ENCODE data around the gene ACOT11. TPM values are rescaled to one million over a fixed set of nuclear protein-coding genes. Genes with fewer than 3 reads are reported as not detected.

Gene ACOT11
- total and polyA plus RNA-seq, 10 of the 15 experiments (the other 5 are each of a cell fraction or from before 2014, with no cell fraction given), result 0.04 to 0.85 (median 0.39) TPM; not detected in 1

DNA sequence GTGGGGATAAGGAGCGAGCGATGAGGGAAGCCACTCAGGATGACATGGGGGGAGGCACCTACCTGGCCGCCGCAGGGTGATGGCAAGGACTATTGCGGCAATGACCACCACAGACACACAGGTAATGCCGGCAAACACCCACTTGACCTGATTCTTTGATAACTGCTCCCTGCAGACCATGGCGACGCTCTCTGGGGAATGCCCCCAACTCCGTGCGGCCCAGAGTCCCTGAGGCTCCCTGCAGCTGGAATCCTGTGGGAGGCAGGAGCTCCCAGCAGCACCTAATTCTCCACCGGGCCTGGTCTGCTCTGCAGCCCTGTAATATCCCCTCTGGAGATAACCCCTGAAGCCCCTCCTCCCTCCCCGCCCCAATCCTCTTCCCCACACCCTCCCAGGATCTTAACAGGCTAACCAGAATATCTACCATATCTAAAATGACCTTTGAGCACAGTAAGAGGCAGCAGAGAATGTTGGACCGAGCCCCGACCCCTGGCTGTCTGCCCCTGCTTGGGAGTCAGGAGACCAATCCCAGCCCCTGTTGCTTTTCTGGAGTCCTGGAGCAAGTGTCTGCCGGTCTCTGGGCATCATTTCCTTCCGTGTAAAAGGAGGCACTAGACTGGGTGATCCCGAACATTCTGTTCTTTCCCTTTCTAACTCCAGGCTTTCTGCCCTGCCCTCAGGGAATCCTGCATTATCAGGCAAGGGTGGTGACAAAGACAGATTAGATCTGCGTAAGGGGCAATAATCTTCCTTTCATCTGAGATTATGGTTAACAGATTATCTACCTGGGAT lies 75.4 kb downstream of the ACOT11 start, which contains the start of gene FAM151A:
FAM151A (minus strand) TSS at position 310 of the 792 bp plus-strand sequence; CDS start at position 180, 130 bp downstream.
- ChIA-PET POLR2A (interaction anchor here (0.8 kb wide), 1 partner anchor 10 kb away, joined by 3 read pairs; no protein-coding TSS in a partner anchor), SMC1A (ENCODE audit: uncharacterized antibody, unreplicated experiment) (interaction anchor here (1.0 kb wide), 2 partner anchors 10 to 19 kb away, joined by 3 read pairs; no protein-coding TSS in a partner anchor), RAD21 (ENCODE audit: unreplicated experiment) (interaction anchor here (0.7 to 1.3 kb wide), 2 partner anchors 19 to 601 kb away, joined by 3 to 4 read pairs; no protein-coding TSS in a partner anchor), CTCF (interaction anchor here (1.1 kb wide), 1 partner anchor 184 kb away, joined by 3 read pairs; no protein-coding TSS in a partner anchor)
- intact Hi-C loops (cut with micrococcal nuclease; ENCODE audit: unreplicated experiment), result no loop called here
- no peak for TF ChIP-seq ZZZ3 (IDR thresholded peaks at IDR 0.05; ENCODE audit: control insufficient read depth, insufficient read length, low read depth)
- no peak for TF ChIP-seq NR2C1 (IDR thresholded peaks at IDR 0.05)
- TF ChIP-seq E2F4 (IDR thresholded peaks at IDR 0.05; ENCODE audit: low read depth, low read length), result no peak
- TF ChIP-seq CHD1 (IDR thresholded peaks at IDR 0.05; ENCODE audit: low read depth, low read length), result no peak
- TF ChIP-seq NR2C2 (IDR thresholded peaks at IDR 0.05; ENCODE audit: borderline replicate concordance, control insufficient read depth, insufficient read length, low read depth), result no peak
- TF ChIP-seq ZBED1 (IDR thresholded peaks at IDR 0.05; ENCODE audit: borderline replicate concordance), result no peak
- no peak for TF ChIP-seq BRCA1 (IDR thresholded peaks at IDR 0.05; ENCODE audit: low read depth, low read length)
- TF ChIP-seq PML (IDR thresholded peaks at IDR 0.05; ENCODE audit: low read length), result no peak
- no peak for TF ChIP-seq MEF2B (IDR thresholded peaks at IDR 0.05; ENCODE audit: partially characterized antibody, poor library complexity, severe bottlenecking)
- TF ChIP-seq, protein P1, sequence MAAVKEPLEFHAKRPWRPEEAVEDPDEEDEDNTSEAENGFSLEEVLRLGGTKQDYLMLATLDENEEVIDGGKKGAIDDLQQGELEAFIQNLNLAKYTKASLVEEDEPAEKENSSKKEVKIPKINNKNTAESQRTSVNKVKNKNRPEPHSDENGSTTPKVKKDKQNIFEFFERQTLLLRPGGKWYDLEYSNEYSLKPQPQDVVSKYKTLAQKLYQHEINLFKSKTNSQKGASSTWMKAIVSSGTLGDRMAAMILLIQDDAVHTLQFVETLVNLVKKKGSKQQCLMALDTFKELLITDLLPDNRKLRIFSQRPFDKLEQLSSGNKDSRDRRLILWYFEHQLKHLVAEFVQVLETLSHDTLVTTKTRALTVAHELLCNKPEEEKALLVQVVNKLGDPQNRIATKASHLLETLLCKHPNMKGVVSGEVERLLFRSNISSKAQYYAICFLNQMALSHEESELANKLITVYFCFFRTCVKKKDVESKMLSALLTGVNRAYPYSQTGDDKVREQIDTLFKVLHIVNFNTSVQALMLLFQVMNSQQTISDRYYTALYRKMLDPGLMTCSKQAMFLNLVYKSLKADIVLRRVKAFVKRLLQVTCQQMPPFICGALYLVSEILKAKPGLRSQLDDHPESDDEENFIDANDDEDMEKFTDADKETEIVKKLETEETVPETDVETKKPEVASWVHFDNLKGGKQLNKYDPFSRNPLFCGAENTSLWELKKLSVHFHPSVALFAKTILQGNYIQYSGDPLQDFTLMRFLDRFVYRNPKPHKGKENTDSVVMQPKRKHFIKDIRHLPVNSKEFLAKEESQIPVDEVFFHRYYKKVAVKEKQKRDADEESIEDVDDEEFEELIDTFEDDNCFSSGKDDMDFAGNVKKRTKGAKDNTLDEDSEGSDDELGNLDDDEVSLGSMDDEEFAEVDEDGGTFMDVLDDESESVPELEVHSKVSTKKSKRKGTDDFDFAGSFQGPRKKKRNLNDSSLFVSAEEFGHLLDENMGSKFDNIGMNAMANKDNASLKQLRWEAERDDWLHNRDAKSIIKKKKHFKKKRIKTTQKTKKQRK (IDR thresholded peaks at IDR 0.05; ENCODE audit: low read depth, low read length), result no peak
- TF ChIP-seq TCF7 (IDR thresholded peaks at IDR 0.05; ENCODE audit: borderline replicate concordance), result no peak
- TF ChIP-seq FOXM1 (IDR thresholded peaks at IDR 0.05; ENCODE audit: low read depth, low read length), result no peak
- no peak for TF ChIP-seq SMC3 (IDR thresholded peaks at IDR 0.05; ENCODE audit: borderline replicate concordance, low read length)
- ATAC-seq (no peak), FAIRE-seq (no peak), DNase-seq (ENCODE audit: low read depth, low spot score) (no peak)
- no peaks in the 10 kb centered on the region for H3K79me2 ChIP-seq (ENCODE audit: control insufficient read depth, insufficient read depth, low read length)
- no peak within 1 kb of the TSS for H3K9ac ChIP-seq (ENCODE audit: control insufficient read depth, insufficient read depth, low read length)
- H3K27ac ChIP-seq (ENCODE audit: control insufficient read depth, insufficient read depth), result 0 out of 2 replicates have a peak within 1 kb of the TSS, but pooled peaks have one; percentile 6
- BruUV-seq (replicated peaks), result no TSS peak
- H4K20me1 ChIP-seq (ENCODE audit: control insufficient read depth, insufficient read depth), result no peaks in the 10 kb centered on the region
- peaks cover 10% of the 10 kb centered on the region for H3K4me1 ChIP-seq (ENCODE audit: control insufficient read depth, insufficient read depth, low read length)
- no peak within 1 kb of the TSS for H3K4me3 ChIP-seq
- in situ Hi-C loops (cut with MboI), result no loop called here
- H3K27me3 ChIP-seq (replicated peaks in 1 of 2; ENCODE audit: control insufficient read depth in 2 of 2, insufficient read depth in 2 of 2, low read length in 1 of 2), result no peaks in the 10 kb centered on the region
- no peak within 1 kb of the TSS for H2AFZ ChIP-seq (ENCODE audit: control insufficient read depth, low read depth, low read length)
- H3K4me2 ChIP-seq (ENCODE audit: control insufficient read depth, insufficient read depth), result no peak within 1 kb of the TSS
- H3K9me3 ChIP-seq (replicated peaks; ENCODE audit: control insufficient read depth, insufficient read depth, low read length), result no peaks in the 10 kb centered on the region
- no peaks in the 10 kb centered on the region for H3K36me3 ChIP-seq (ENCODE audit: control insufficient read depth in 2 of 2, insufficient read depth in 2 of 2, low read length in 1 of 2)
- WGBS (ENCODE audit: insufficient coverage, insufficient replicate concordance, low lambda C conversion rate, missing lambda C conversion rate), result 82% methylated on average over 17 of the region's 18 CpGs
